CD4-positive, alpha-beta T cell treated with Interleukin-4 for 1 hour (primary cell): Measurements from ENCODE around the gene RRP9.
"Not testable (repeated sequence)": the region's sequence is repeated elsewhere in the genome, so short reads cannot be mapped to it uniquely, and the experiment has no call there.

Source experiments
- DNase-seq, 2 donors: peaks; one replicate each; pipeline ENCODE4 v3.0.0-alpha.2; 2020 to 2022

Gene RRP9

DNA sequence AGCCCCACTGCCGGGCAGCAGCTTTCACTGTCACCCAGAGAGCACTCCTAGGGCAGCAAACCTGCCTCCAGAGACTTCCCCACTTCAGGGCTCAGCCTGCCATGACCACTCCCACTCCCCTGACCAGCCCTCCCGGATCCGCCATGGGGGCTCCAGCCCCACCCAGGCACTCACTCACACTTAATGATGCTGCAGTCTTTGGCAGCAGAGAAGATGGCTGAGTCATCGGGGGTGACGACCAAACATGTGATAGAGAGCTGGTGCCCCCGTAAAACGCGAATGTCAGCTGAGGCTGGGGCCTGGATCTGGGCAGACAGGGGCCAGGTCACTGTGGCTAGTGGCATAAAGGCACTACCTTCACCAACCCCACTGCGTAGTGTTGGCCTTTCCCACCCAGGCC, 4.7 kb downstream of the RRP9 start:
- no peak for DNase-seq

DNA sequence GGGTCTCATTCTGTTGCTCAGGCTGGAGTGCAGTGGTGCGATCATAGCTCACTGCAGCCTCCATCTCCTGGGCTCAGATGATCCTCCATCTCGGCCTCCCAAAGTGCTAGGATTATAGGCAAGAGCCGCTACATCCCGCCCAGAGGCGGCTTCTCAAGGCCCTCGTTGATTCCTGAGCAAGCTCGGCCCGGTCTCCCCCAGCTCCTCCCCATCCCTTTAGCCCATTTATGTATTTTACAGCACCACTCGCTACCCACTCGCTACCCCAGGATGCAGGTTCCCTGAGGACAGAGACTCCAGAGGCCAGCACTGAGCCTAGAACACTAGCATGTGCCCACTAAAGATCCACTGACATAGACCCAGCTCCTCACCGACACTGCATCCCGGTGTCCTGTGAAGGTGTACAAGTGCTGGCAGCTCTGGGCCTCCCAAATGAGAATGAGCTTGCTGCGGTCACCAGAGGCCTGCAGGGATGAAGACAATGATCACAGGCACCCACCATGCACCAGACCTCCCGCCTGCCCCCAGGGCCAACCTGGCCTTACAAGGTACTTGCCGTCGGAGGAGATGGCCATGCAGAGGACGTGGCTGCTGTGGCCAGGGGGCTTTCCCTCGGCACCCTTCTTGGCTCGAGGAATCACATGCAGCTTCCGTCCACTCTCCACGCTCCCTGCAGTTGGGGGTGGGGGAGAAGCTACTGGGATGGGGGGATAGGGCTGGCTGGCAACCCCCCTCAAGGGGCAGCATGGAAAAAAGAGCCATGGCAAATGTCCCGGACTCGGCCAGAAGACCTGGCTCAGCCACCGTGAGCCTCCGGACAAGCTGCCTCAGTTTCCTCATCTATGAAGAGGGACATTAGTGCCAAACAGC, 5.6 kb downstream of the RRP9 start:
- DNase-seq = no peak

DNA sequence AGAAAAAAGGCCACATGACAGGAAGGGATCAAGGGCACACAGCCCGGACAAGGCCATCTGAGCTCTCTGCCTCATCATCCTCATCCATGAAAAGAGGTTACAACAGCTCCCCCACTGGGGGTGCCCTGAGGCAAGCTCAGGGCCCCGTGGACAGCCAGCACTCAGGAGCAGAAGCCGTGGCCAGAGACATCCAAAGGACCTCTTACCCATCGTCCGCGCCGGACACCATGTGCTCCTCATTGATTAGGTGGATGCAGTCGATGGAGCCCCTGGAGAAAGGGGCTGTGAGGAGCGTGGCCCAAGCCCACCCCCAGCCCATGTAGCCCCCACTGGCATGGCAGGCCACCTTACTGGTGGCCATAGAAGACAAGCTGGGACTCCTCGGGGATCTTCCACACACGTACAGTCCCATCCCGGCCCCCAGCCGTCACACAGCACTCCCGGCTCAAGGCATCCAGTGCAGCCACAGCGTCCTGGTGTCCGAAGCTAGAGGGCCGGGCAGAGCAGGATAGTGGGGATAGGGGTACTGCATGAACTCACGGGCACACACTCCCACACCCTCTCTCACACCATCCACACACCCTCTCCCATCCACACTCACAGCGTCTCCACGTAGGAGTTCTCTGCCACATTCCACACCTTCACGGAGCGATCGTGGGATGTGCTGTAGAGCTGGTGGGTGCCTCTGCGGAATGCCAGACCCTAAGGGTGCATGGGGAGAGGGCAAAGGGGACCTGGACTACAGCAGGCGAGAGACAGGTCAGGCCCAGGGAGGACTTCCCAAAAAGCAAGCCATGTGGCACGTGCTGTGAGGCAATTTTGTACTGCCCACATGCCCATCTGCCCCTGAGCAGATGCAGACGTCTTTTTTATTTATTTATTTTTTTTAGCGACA, 6.5 kb downstream of the RRP9 start:
- no peak for DNase-seq

DNA sequence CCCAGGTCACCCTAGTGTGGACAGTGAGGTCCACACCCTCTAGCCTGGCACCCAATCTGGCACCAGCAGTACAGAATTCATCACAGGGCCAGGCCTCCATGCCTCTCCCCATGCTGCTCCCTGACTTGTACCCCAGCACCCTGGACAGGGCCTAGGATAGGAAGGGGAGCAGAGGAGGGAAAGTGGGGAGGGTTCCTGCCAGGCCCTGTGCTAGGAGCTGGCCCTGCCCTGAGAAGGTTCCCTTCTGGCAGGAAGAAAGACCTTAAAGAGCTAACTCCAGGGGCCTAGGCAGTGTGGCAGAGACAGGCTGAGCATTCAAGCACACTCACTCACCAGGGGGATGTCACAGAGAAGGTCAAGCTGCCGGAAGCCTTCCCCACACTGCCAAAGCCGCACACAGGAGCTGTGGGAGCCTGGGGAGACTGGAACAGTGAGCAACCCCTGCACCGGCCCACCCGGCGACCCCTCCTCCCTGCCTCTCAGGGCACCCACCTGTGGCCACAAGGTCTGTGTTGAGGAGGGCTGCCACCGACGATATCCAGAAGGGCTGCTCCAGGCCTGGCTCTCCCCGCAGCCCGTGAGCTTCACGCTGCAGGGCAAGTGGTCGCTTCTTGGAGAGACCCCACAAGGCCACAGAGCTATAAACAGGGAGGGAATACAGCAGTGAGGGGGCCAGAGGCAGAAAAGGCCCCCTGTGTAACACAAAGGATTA, 7.4 kb downstream of the RRP9 start:
- no peak for DNase-seq

DNA sequence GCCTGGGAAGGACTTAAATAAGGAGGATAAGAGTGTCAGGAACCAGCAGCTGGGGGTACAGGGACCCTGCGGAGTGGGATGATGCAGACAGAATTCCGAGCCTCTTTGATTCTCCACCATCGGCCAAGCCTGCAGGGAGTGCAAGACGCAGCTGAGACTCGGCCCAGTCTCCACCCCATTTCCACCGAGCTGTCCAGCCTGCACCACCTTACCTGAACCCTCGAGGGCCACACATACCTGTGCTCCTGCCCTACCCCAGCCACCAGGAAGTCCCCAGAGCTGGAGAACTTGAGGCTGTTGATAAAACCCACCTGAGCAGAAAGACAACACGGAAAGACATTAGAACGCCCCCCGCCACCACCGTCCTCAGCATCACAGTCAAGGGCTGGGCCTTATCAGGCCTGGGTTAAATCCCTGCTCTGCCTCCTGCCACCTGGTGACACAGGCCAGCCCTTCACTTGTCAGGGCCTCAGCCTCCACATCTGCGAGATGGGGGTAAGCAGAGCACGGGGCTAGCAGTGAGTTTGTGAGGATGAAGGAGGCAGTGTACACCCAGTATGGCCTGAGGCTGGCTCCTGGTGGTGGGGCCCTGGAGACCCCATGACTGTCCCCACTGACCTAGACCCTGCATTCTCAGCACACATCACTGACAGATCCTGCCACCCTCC, 8.1 kb downstream of the RRP9 start:
- DNase-seq = no peak

DNA sequence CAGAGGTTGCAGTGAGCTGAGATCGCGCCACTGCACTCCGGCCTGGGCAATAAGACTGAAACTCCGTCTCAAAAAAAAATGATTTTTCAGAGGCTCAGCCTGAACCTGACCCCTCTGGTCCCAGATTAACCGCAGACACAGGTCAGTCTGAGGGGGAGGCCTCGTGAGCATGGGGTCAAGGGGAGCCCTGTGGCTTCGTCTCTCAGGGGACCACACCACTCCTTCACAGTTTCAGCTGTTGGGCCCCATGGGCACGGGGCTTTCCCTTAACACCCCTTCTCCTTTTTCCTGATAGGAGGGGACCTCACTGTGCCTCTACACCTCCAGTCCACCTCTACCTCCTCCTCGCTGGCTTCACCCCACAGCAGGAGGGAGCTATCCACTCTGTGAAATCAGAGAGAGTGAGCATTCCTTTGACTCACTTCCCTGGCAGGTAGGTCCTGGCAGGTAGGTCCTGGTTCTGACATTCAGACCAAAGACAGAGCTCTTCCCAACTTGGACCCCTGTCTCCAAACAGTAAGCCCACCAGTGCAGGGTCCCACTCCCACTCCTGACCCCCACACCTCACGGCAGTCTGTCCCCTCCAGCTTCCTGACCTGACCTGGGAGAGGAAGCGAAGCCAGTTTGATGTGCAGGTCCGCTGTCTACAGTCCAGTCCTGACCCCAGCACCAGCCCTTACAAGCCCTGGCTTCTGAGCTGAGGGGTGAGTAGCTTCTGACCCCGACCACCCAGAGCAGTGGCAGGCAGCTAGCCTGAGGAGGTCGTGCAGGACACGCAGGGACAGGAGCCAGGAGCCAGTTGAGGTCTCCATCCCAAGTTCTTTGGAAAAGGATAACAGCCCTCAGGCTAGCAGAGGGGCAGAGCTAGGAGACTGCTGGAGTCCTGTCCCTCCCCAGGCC, 9.0 kb downstream of the RRP9 start:
- no peak for DNase-seq

DNA sequence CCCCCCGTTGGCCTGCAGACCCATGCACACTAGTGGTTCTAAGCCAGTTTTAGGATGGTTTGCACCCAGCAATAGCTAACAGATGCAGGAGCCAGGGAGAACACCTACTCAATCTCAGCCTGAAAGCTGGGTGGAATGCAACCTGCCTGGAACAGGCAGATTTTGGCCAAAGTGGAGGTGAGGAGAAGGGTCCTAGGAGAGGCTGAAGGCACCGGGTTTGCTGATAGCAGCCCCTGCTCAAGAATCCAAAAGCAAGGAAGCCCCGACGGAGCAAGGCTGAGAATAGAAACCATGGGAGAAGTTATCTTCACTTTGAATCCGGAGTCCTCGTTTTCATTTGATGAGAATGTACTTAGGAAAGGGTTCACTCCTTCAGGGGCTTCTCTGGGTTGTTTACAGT, 9.9 kb downstream of the RRP9 start:
- DNase-seq = no peak

DNA sequence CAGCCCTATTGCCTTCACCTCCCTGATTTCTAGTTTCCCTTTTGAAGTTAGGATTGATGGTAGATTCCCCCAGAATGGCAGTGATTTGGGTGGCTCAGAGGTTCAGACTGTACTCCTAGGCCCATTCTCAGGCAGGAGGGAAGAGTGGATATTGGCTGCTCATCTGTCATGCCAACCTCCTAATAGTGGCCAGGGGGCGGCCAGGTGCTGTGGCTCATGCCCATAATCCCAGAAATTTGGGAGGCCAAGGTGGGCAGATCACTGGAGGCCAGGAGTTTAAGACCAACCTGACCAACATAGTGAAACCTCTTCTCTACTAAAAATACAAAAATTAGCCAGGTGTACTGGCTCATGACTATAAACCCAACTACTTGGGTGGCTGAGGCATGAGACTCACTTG, 11.3 kb downstream of the RRP9 start:
- DNase-seq = no peak

DNA sequence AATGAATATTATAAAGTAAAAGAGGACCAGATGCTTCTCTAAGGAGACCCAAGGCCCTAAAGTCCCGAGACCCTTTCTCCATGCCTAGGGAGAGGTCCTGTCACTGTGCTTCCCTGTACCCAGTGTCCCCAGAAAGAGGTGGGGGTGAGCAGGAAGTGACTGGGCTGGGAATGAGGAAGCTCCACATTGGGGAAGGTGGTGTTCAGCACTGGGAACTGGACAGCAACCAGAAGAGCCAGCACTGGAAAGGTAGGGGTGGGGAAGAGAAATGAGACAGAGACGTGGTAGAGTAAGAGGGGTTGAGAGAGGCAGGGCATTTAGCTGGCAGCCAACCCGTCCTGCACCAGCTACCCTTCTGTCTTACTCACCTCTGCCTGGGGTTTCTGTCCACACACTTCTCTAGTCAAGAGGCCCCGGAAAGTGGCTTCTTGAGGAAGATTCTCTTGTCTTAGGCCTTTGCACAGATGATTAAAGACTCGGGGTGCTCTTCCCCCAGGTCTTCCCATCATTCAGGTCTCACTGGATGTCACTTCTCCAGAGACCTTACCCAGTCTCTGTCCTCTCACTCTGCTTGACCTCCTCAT, 12.2 kb downstream of the RRP9 start:
- DNase-seq = no peak

DNA sequence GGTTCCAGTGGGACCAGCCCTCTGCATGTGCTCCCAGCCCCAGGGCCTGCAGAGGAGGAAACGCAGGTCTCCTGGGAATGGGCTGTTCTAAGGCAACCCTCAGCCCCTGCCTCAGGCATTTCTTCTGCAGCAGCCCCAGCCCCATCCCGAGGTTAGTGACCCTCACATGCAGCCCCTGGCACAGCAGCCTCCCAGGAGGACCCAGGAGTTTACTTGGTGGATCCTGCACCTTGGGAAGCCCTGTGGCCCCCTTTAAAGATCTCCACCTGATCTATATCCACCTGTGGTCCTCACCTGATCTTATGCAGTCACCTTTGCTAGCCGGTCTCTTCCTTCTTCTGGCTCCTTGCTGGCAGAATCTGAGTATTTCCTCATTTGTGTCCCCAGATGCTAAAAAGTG, 12.7 kb downstream of the RRP9 start:
- not testable (repeated sequence) for DNase-seq

DNA sequence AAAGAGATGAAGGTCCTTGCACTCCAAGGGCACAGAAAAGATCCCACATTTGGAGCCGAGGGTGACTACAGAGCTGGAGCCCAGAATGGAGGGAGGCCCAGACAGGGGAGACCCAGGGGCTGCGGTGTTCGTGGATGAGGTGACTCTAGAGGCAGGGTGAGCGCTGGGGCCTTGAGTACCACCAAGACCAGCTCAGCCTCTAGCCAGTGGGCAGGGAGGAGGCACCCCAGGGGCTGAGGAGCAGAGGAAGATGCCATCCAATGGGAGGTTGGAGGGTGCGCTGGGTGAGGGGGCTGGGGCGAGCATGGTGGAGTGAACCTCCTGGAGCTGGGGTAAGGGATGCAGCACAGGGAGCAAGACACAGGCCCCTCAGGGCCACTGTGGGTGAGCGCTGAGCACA, 13.3 kb downstream of the RRP9 start:
- no peak for DNase-seq

DNA sequence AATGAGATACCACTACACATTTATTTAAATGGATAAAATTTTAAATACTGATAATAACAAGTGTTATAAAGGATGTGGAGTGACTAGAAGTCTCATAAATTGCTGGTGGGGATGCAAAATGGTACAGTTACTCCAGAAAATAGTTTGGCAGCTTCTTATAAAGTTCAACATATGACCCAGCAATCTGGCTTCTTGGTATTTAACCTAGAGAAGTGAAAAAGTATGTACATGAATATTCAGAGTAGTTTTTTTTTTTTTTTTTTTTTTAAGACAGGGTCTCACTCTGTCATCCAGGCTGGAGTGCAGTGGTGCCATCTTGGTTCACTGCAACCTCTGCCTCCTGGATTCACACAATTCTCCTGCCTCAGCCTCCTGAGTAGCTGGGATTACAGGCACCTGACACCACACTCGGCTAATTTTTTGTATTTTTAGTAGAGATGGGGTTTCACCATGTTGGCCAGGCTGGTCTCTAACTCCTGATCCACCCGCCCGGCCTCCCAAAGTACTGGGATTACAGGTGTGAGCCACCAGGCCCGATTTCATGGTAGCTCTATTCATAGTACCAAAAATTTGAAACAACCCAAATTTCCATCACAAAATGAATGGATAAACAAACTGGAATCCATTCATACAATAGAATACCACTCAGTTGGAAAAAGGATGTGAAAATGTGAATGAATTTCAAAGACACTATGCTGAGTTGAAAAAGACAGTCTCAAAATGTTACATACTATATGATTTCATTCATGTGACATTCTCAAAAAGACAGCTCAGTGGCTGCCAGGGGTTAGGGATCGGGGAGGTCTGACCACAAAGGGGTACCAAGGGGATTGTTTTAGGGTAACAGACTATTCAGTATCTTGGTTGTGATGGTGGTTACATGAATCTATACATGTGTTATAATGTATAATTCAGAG, 14.4 kb downstream of the RRP9 start:
- no peak for DNase-seq

DNA sequence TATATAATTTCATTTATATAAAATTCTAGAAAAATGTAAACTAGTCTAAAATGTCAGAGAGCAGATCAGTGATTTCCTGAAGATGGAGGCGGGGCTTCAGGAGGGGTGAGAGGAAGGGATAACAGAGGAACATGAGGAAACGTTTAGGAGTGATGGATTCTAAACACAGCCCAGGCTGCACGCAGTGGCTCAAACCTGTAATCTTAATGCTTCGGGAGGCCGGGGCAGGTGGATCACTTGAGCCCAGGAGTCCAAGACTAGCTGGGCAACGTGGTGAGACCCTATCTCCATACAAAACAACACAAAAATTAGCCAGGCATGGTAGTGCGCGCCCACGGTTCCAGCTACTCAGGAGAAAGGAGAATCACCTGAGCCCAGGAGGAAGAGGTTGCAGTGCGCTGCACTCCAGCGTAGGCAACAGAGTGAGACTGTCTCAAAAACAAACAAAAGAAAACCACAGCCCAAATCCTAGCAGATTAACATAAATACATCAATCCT, 20.6 kb downstream of the RRP9 start:
- no peak for DNase-seq

DNA sequence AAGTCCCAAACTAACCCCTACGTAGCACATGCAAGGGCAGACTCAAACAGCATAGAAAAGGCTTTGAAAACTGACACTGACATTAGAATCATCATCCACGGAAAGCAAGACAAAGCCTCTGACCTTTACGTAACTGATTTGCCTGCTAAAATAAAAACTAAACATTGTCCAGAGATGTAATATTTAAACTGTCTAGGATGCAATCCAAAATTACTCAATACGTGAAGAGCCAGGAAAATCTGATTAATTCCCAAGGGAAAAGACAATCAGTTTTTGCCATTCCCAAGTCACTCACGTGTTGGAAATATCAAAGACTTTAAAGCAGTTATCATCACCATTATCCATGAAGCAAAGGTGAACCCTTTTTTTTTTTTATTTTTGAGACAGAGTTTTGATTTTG, 25.3 kb downstream of the RRP9 start:
- DNase-seq = no peak

DNA sequence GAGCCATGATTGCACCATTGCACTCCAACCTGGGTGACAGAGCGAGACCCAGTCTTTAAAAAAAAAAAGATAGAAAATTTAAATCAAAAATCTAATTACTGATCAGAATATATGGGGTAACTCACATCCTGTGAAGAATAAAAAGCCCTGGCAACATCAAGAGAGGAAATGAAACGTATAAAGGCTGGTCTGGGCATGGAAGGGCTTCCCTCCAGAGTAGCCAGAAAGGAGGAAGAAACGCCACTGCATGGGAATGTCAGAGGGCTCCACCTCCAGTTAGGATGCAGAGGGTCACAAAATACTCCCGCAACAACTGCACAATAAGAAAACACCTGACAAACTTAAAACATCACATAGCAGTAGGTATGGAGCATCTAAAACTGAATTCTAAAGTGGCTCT, 33.7 kb downstream of the RRP9 start:
- no peak for DNase-seq

DNA sequence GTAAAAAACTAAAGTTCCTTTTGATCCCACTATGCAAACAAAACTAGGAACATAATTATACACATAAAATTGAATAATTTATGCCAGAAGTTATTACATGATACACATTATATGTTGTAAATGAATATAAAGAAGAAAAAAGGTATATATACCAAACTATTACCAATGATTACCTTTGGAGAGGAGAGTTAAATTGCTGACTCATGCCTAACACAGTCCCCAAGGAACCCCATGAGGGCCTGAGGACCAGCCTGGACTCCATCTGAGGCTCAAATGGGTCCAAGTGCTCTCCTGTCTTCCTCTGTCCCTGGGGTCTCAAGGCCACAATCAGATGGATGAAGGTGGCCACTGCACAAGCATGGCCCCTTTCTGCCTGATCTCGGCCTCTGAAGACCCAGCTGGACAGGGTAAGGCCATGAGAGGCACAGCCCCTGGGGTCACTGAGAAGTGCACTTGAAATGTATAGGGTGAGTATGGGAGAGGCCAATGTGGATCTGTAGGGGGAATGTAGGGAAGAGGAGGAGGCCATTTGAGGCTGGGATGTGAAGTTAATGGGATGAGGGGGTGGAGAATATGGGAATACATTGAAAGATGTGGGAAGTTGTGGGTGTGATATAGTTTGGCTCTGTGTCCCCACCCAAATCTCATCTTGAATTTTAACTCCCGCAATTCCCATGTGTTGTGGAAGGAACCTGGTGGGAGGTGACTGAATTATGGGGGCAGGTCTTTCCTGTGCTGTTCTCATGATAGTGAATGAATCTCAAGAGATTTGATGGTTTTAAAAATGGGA, 37.5 kb downstream of the RRP9 start:
- DNase-seq = no peak

DNA sequence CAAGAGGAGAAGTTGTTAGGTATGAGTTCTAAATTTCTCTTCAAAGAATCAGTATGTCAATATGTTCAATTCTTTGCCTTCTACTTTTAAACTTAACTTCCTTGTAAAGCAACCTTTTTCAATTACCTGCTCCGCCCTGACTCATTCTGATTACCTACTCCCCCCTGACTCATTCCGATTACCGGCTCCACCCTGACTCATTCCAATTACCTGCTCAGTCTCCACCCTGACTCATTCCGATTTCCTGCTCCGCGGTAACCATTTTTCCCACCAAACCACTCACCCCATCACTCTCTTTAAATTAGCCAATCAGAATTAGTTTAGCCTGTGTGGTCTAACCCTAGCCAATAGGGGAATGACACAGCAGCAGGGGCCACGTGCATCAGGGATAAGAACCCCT, 39.3 kb downstream of the RRP9 start:
- not testable (repeated sequence) for DNase-seq

DNA sequence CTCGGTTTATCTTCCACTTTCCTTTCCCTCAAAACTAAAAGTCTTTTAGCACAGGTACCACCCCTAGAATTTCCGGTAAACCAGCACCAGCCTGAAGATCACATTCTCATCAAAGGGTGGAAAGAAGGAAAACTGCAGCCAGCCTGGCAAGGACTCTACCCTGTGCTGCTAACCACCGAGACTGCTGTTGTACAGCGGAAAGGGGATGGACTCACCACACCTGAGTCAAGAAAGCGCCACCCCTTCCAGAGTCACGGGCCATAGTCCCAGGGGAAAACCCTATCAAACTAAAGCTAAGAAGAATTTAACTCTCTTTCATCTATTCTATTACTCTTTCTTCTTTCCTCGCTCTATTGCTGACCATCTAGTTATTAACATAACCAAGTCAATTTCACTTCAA, 41.7 kb downstream of the RRP9 start:
- not testable (repeated sequence) for DNase-seq

DNA sequence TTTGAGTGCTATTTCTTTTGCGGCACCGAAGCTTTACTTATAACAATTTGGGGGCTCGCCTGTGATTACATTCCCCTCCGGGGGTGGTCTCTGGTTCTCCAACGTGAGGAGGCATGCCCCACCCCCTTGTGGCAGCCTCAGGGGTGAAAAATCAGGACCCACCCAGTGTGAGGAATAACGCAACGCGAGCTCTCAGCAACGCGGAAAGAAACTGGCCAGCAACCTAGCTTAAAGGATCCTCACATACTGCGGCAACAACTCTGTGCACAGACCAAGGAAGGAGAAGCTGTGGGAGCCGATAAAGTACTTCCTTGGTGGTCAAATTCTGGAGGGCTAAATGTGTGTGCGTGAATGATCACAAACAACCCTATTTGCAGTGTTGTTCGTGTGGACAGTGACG, 44.3 kb downstream of the RRP9 start:
- DNase-seq = no peak
